ENCODE data around the gene FNDC11.

The FNDC11 gene

DNA sequence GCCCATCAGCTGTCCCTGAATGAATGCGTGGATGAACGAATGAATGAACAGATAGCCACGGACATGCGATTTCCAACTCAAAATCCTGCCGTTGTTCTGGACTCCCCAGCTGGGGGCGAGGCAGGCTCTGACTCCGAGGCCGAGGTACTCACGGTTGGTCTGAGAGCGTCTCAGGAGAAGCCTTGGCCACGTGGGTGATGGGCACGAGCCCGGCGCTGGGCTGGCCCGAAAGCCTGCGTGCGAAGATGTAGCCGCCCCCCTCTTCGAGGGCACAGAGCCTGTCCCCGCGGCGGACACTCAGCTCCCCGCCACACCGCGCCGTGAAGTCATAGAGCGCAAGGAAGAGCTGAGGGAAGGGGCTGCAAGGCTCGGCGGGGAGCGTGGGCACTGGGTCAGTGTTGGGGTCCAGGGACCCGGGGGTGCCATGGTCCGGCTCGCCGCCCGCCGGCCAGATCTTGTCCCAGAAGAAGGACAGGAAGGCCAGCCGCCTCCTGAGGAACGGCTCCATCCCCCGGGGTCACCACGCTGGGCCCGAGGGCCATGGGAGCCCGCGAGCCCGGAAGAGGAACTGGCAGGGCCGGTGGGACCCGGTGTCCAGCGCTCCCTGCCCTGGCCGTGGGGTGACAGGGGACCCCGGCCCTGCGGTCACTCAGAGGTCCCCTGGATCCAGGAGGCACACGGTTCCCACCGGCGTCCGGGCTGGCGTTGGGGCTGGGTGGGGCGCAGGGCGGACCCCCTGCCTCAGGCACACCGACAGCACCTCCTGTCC is 6.8 kb upstream of the FNDC11 start:
- no peak for TF ChIP-seq EZH2 (IDR thresholded peaks at IDR 0.05)
- no peak for TF ChIP-seq POLR2AphosphoS5 (IDR thresholded peaks at IDR 0.05; ENCODE audit: borderline replicate concordance, low read depth, low read length)
- no peak for TF ChIP-seq FOXP2 (optimal IDR thresholded peaks at IDR 0.05; ENCODE audit: control extremely low read depth, extremely low read length, insufficient read depth)
- H3K9me3 ChIP-seq (ENCODE audit: low read depth, low read length), result no peaks in the 10 kb centered on the region
- H3K27ac ChIP-seq, result no peak overlapping the region
- no peak for DNase-seq (ENCODE audit: low read depth, low spot score)
- no peak overlapping the region for H3K4me3 ChIP-seq
- H3K36me3 ChIP-seq (ENCODE audit: insufficient read depth, low read length), result no peaks in the 10 kb centered on the region
- H3K9ac ChIP-seq (ENCODE audit: insufficient read length), result no peak overlapping the region

DNA sequence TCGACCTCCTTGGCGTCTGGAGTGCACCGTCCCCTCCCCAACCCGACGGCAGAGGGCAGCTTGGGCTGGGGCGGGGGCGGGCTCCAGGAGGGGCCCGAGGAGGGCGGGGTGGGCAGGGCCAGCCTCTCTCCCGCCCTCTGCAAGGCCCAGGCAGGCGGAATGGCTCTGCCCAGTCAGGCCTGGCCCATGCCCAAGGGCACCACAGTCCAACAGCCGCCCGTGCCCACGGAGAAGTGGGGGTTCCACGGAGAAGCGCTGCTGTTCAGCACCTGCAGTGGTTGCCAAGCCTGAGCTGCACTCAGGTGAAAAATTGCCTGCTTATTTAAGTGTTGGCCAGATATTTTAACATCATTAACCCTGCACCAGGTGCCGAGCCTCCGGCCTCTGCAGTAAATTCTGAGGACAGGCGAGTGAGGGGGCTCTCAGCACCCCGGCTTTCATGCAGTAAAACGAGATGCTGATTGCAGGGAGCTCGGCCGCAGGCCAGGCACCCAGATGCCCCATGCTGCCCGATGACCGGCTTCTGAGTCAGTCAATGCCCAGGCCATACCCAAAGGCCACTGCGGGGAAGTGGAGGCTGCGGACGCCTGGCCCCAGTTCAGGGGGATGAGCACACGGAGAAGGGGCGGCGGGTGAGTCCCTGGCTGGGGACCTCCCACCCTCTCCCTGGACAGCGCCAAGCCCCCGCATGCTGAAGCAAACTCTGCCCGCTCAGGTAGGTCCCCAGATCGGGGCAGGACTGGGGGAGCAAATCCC is 6.1 kb upstream of the FNDC11 start, which contains the start of gene SRMS:
Gene SRMS, minus strand, starts transcription at position 25 of the 756 bp plus-strand sequence. CDS start 286 bp downstream, outside the sequence.
- Histone ChIP-seq H3K36me3 (ENCODE audit: insufficient read depth, low read length) (no peaks in the 10 kb centered on the region), H3K27ac (no peak within 1 kb of the TSS), H3K9me3 (ENCODE audit: low read depth, low read length) (no peaks in the 10 kb centered on the region), H3K4me3 (no peak within 1 kb of the TSS), H3K9ac (ENCODE audit: insufficient read length) (no peak within 1 kb of the TSS)
- TF ChIP-seq FOXP2 (optimal IDR thresholded peaks at IDR 0.05; ENCODE audit: control extremely low read depth, extremely low read length, insufficient read depth) (no peak), EZH2 (IDR thresholded peaks at IDR 0.05) (no peak)
- no peak for DNase-seq (ENCODE audit: low read depth, low spot score)

DNA sequence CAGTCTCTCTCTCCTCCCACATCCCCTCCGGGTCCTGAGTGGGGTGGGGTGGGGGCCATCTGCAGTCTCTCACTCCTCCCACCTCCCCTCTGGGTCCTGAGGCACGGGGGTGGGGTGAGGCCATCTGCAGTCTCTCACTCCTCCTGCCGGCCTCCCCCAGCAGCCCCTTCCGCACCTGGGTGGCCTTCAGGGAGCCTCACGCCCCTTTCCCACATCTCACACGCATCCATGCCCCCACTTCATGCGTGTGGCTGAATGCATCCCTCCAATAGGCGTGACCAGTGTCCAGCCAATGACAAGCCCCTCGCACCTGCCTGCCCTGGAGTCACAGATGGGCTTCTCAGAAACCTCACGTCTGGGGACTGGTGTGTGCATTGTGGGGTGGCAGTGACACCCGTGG is 5.4 kb upstream of the FNDC11 start:
- Histone ChIP-seq H3K9ac (ENCODE audit: insufficient read length) (no peak overlapping the region), H3K4me3 (no peak overlapping the region), H3K36me3 (ENCODE audit: insufficient read depth, low read length) (no peaks in the 10 kb centered on the region), H3K9me3 (ENCODE audit: low read depth, low read length) (no peaks in the 10 kb centered on the region), H3K27ac (no peak overlapping the region)
- DNase-seq (ENCODE audit: low read depth, low spot score), result no peak
- no peak for TF ChIP-seq FOXP2 (optimal IDR thresholded peaks at IDR 0.05; ENCODE audit: control extremely low read depth, extremely low read length, insufficient read depth)
- no peak for TF ChIP-seq EZH2 (IDR thresholded peaks at IDR 0.05)
- no peak for TF ChIP-seq POLR2AphosphoS5 (IDR thresholded peaks at IDR 0.05; ENCODE audit: borderline replicate concordance, low read depth, low read length)

DNA sequence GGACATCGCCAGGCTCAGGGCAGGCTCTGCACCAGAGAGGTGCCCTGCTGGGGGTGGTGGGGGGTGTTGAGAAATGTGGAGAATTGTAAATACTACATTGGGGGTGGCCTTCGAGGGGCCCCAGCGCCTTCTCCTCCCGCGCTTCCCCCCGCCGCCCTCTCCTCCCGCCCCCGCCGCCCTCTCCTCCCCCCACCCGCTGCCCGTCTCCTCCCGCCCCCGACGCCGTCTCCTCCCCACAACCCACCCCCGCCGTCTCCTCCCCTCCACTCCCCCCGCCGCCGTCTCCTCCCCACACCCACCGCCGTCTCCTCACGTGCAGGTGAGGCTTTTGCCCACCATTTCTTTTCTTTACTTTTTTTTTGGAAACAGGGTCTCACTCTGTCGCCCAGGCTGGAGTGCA is 4.9 kb upstream of the FNDC11 start:
- H3K27ac ChIP-seq, result no peak overlapping the region
- TF ChIP-seq POLR2AphosphoS5 (IDR thresholded peaks at IDR 0.05; ENCODE audit: borderline replicate concordance, low read depth, low read length), result no peak
- no peak for TF ChIP-seq FOXP2 (optimal IDR thresholded peaks at IDR 0.05; ENCODE audit: control extremely low read depth, extremely low read length, insufficient read depth)
- TF ChIP-seq EZH2 (IDR thresholded peaks at IDR 0.05), result no peak
- no peak overlapping the region for H3K4me3 ChIP-seq
- no peaks in the 10 kb centered on the region for H3K9me3 ChIP-seq (ENCODE audit: low read depth, low read length)
- H3K9ac ChIP-seq (ENCODE audit: insufficient read length), result no peak overlapping the region
- DNase-seq (ENCODE audit: low read depth, low spot score), result no peak
- no peaks in the 10 kb centered on the region for H3K36me3 ChIP-seq (ENCODE audit: insufficient read depth, low read length)

GRCh38 chr20:63549679-63550282 is 4.2 kb upstream of the FNDC11 start:
- no peaks in the 10 kb centered on the region for H3K36me3 ChIP-seq (ENCODE audit: insufficient read depth, low read length)
- H3K4me3 ChIP-seq, result no peak overlapping the region
- H3K9ac ChIP-seq (ENCODE audit: insufficient read length), result no peak overlapping the region
- H3K27ac ChIP-seq, result no peak overlapping the region
- TF ChIP-seq POLR2AphosphoS5 (IDR thresholded peaks at IDR 0.05; ENCODE audit: borderline replicate concordance, low read depth, low read length) (no peak), FOXP2 (optimal IDR thresholded peaks at IDR 0.05; ENCODE audit: control extremely low read depth, extremely low read length, insufficient read depth) (no peak), EZH2 (IDR thresholded peaks at IDR 0.05) (no peak)
- no peak for DNase-seq (ENCODE audit: low read depth, low spot score)
- no peaks in the 10 kb centered on the region for H3K9me3 ChIP-seq (ENCODE audit: low read depth, low read length)

GRCh38 chr20:63551068-63551467 is 2.9 kb upstream of the FNDC11 start:
- TF ChIP-seq EZH2 (IDR thresholded peaks at IDR 0.05) (no peak), POLR2AphosphoS5 (IDR thresholded peaks at IDR 0.05; ENCODE audit: borderline replicate concordance, low read depth, low read length) (no peak), FOXP2 (optimal IDR thresholded peaks at IDR 0.05; ENCODE audit: control extremely low read depth, extremely low read length, insufficient read depth) (no peak)
- H3K9me3 ChIP-seq (ENCODE audit: low read depth, low read length), result no peaks in the 10 kb centered on the region
- H3K9ac ChIP-seq (ENCODE audit: insufficient read length), result no peak overlapping the region
- no peaks in the 10 kb centered on the region for H3K36me3 ChIP-seq (ENCODE audit: insufficient read depth, low read length)
- no peak overlapping the region for H3K4me3 ChIP-seq
- no peak overlapping the region for H3K27ac ChIP-seq
- no peak for DNase-seq (ENCODE audit: low read depth, low spot score)

- TF ChIP-seq FOXP2 (optimal IDR thresholded peaks at IDR 0.05; ENCODE audit: control extremely low read depth, extremely low read length, insufficient read depth) (no peak), POLR2AphosphoS5 (IDR thresholded peaks at IDR 0.05; ENCODE audit: borderline replicate concordance, low read depth, low read length) (no peak), EZH2 (IDR thresholded peaks at IDR 0.05) (no peak)
- H3K9ac ChIP-seq (ENCODE audit: insufficient read length), result no peak overlapping the region
- no peak overlapping the region for H3K4me3 ChIP-seq
- no peaks in the 10 kb centered on the region for H3K9me3 ChIP-seq (ENCODE audit: low read depth, low read length)
- no peak for DNase-seq (ENCODE audit: low read depth, low spot score)
- no peak overlapping the region for H3K27ac ChIP-seq
- H3K36me3 ChIP-seq (ENCODE audit: insufficient read depth, low read length), result no peaks in the 10 kb centered on the region
Observed at GRCh38 chr20:63552481-63553249, 1.3 kb upstream of the FNDC11 start.

All from SK-N-MC (cell line).